Tibial nerve (tissue), 3 donors: ENCODE data around the gene IRF1.

Experiments used
- POLR2A ChIP-seq, 2 donors: fragments of 450-650 bp; IDR thresholded peaks; one replicate each; pipeline ENCODE4 v1.6.1; 2017; ENCODE audit warnings: antibody characterized with exemption in 2 of 2, mild to moderate bottlenecking in 2 of 2, moderate library complexity in 2 of 2
- TF ChIP-seq, protein P1 (sequence below), 5 experiments: fragments of 200-600 bp in 3 of 5; fragments of 450-650 bp in 2 of 5; sonication (generic) in 3 of 5; IDR thresholded peaks; one replicate each; pipeline ENCODE4 v1.5.1; 2016 to 2019; ENCODE audit warnings: antibody characterized with exemption in 5 of 5, mild to moderate bottlenecking in 3 of 5, moderate library complexity in 2 of 5

DNA sequence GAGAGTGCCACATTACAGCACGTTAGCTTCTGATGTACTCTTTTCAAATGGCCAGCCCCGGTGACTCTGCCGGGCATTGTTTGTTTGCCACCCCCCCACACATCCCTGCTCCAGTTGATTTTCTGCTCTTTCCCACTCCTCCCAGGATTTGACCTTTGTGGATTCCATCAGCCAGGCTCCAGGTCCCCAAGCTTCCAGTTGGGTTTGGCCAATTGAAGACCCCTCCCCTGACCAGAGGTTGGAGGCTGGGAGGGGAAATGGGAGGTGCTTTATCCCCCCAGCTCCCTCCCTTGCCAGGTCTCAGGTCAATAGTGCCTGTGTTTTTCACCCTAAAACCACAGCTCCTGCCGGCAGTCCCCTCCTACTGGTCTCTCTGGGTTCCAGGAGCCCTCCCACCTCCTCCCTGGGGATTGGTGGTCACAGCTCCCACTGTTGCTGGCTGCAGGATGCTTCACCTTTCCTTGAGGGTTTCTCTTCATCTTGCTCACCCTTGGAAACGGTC is 34.9 kb downstream of the IRF1 start:
- TF ChIP-seq, protein P1, sequence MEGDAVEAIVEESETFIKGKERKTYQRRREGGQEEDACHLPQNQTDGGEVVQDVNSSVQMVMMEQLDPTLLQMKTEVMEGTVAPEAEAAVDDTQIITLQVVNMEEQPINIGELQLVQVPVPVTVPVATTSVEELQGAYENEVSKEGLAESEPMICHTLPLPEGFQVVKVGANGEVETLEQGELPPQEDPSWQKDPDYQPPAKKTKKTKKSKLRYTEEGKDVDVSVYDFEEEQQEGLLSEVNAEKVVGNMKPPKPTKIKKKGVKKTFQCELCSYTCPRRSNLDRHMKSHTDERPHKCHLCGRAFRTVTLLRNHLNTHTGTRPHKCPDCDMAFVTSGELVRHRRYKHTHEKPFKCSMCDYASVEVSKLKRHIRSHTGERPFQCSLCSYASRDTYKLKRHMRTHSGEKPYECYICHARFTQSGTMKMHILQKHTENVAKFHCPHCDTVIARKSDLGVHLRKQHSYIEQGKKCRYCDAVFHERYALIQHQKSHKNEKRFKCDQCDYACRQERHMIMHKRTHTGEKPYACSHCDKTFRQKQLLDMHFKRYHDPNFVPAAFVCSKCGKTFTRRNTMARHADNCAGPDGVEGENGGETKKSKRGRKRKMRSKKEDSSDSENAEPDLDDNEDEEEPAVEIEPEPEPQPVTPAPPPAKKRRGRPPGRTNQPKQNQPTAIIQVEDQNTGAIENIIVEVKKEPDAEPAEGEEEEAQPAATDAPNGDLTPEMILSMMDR (IDR thresholded peaks at IDR 0.05): no peak
- no peak for TF ChIP-seq POLR2A (IDR thresholded peaks at IDR 0.05)
